Measurements from ENCODE around the gene ADH7.
A peak's percentile ranks its signal among the peaks of the same experiment; 100 is the strongest.
"Not testable (repeated sequence)": the region's sequence is repeated elsewhere in the genome, so short reads cannot be mapped to it uniquely, and the experiment has no call there.

Gene ADH7

DNA sequence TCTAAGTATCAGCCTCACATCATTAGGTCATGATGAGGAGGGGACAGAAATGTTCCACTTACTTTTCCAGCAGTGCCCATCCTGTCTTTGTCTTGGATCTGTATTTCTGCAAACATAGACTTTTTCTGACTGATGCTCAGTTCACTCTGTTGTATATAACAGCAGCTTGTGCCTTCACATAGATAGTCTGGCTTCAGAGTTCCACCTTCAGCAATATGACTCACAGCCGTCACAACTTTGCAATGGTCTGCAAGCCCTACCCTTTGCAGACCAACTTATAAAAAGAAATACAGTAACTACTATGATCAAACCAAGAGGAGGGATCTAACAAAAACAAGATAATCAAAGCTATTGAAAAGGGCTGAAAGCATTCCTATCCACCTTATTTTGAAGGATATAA lies at the start of gene ADH7:
TSS of gene ADH7 (minus strand) at position 189 of the 400 bp plus-strand sequence. CDS start at position 80, 109 bp downstream.
- no peak for DNase-seq

DNA sequence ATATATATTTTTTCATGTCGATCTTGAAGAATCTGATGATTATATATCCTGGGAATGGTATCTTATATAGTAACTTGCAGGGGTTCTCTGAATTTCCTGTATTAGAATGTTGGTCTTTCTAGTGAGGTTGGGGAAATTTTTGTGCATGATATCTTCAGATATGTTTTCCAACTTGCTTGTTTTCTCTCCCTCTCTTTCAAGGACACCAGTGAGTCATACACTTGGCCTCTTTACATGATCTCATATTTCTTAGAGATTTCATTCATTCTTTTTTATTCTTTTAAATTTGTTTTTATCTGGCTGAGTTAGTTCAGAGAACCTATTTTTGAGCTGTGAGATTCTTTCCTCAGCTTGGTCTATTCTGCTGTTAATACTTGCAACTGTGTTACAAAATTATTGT lies 48.5 kb upstream of the ADH7 start:
- no peak for DNase-seq

DNA sequence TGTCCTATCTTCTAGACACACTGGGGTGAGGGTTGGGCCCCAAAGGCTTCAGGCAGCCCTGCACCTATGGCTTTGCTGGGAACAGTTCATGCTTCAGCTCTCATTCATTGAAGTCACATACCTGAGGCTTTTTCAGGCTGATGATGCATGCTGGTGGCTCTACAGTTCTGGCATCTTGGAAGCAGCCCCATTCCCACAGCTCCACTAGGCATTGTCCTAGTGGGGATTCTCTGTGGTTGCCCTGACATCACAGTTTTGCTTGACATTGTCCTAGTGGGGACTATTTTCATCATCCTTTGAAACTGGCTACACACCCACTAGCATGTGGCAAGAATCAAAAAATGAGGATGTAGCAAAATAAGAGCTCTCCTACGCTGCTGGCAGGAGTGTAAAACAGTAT lies 38.0 kb upstream of the ADH7 start:
- DNase-seq = no peak

DNA sequence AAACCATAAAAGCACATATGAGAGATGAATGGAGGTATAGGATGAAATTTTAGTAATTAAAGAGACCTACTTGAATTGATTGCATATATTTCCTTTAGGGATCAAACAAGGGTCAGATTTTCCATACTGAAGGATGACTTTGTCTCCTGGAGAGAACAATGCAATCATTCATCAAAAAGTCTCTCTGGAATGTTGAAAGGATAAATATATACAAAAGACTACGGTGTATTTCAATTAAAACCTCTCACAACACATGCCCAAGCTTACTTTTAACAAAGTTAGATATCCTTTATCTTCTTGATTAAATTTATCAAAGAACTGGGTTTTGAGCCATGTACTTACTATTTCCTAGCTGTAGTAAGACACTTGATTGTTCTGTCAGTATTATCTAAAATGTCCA lies 36.8 kb upstream of the ADH7 start:
- no peak for DNase-seq

DNA sequence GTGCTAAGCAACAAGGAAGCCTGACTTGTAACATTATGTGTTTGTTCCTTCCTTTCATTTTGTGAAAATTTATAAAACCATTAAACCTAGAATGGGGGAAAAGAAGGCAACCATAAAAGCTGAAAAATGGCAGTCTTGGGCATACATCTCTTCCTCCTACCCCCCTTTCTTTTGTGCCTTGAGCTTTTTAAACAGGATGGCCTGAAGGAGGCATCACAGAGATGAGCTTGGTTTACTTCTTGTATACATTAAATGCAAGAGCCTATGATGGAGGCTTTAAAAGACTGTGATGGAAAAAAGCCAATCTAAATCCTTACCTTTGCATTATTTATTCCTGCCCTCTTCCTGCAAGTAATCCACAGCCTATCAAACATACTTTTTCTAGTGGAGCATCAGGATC lies 36.2 kb upstream of the ADH7 start:
- DNase-seq = no peak

DNA sequence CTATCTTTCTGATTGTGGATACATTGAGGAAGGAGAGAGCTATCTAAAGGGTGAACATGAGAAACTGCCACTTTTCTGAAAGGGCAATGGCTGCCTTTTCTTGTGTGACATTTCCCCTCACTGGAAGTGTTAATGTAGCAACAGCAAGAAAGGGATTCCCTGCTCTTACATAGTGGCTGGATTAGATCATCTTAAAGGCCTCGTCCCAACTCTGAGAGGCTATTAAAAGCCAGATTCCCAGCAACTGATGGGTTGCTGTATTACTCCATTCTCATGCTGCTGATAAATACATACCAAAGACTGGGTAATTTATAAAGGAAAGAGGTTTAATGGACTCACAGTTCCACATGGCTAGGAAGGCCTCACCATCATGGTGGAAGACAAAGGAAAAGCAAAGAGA lies 33.7 kb upstream of the ADH7 start:
- no peak for DNase-seq

DNA sequence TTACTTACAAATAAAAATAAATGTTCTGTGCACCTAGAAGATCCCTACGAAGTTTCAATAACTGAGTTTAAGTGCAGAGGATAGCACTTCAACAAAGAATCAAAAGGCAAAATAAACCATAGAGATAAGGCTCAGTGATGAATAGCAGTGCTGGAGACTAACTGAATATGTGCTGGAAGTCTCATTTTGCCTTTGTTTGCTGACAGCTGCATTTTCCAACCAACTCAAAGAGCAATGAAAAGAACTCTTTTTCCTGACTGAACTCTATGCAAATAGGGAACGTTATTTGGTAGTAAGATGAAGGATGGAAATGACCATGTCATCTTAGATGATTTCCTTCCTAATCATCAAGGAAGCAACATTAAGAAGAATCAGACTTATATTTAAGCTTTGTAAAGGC lies 32.7 kb upstream of the ADH7 start:
- no peak for DNase-seq

DNA sequence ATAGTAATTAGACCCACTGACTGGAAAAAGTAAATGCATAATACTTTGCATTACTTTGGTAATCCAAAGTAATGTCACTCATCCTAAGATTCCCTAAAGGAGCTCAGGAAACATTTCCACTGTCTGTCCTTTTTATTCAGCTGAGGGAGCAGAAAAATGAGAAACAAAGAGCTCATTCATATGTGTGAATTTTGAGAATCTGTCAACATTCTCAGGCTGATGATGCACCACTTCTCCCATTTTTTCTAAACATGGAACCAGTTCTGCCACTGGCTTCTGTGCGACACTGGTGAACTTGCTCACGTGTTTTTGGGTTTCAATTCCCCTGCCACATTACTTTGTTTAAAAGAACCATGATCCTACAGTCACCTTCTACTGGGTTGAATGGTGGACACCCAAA lies 28.4 kb upstream of the ADH7 start:
- DNase-seq = no peak

DNA sequence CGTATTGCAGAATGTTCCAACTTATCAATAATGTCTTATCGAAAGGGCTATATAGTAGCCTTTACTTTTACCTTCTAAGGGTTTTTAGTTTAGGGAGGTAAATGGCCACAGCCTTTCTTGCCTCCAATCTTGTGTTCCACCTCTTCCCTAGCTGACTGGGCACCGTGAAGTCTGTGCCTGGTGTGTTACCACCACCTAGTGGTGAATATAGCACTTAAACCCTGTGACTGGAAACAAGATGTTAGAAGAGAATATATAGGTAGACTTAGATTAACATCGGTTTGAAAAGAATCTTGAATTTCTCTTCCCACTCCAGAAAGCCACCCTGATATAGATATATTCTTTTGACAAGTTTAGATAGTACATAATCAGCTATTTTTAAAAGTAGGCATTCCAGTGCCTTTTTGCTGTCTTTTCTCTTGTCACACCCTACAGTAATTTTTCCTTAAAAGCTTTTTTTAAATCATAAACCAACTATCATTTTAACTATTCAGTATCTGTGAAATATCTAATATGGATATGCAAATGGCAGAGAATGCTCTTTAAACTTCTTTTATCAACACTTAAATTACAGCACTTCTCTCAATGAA lies 27.8 kb upstream of the ADH7 start:
- peak; percentile 33 for DNase-seq

DNA sequence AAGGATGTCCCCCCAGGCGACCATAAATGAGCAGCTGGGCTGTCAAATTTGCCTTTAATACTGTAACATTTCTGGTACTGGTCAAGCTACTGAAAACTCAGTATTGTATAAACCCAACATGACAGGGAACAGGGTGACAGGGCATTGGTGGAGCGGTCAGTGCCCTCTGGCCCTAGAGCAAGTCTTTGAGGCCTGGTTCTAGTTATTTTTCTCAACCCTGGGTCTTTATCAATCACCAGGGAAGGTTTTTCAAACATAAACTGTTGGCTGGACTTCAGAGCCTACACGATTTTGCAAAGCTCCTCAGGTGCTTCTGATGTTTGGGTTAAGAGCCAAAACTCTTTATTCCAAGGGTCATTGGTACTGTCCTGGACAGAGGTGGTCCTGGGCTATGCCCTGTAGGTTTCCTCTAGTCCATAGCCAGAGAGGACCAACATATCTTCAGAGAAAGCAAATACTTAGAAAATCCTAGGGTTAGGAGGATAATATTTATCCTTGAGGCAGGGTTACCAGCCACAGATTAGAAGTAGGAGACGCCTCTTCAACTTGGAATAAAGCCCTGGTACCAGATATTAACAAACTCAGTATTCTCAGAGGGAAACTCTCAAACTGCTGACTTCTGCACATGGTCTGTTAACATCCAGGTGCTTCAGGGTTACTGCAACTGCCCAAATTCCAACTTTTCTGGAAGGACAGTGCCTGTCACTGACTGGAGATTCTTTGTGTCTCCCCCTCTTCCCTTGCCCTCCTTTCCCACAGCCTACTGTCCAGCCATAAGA lies 26.7 kb upstream of the ADH7 start:
- DNase-seq = no peak

DNA sequence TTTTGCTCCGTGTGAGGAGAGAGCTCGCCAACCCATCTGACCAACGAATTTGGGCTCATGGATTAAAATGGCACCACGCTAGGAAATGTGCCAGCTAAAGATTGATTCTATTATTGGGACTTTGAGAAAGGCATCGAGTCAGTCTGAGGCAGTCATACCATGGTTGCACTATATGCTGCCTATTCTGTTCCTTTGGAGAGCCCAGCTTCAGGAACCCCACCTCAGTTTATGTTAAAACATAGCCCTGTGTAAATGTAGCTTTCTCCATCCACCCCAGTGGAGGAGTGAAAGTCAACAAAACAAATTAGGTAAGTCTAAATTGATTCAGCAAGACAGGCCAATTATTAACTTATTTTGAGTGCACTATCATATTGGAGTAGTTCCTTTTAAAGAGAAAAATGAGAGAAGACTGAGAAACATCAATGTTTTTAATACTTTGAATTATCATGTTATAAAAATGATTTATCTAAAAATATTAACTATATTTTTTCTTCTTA lies 24.5 kb upstream of the ADH7 start:
- no peak for DNase-seq

DNA sequence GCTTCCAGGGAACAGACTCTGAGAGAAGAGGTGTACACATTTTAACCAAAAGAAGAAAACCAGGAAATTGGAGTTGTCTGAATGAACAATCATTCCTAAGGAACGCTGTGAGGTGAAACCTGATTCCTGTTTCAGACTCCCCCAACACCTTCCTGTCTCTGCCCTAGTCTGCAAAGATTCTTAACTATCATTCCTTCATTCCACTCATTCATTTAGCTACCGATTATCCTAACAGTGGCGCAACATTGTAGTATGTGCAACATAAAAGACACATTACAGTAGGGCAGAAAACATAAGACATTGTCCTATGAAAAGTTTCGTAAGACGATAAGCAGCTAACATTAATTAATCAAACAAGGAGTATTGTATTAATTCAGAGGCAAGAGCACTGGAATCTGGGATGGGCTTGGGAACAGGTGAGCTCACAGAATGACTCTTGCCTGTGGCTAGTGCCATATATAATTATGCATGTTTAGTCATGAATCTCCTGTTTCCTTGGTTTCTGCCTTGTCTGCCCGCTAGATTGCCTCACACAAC lies 23.8 kb upstream of the ADH7 start:
- DNase-seq = no peak

DNA sequence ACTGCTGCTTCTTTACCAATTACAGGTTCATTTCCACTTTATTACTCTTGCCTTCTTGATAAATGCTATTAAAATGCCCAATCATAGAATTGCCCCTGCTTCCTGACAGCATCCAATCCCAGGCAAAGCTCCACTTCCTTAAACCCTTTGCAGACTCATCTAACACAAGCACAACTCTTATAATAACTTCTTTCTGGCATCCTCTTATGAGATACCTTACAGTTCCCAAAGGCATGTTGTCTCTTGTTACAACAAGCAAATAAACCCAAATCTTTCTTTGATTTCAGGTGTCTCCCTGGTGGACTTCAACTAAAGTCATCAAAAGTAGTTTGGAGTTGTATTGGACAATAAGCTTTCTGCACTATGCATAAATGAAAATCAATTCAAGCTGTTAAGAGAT lies 22.5 kb upstream of the ADH7 start:
- no peak for DNase-seq

DNA sequence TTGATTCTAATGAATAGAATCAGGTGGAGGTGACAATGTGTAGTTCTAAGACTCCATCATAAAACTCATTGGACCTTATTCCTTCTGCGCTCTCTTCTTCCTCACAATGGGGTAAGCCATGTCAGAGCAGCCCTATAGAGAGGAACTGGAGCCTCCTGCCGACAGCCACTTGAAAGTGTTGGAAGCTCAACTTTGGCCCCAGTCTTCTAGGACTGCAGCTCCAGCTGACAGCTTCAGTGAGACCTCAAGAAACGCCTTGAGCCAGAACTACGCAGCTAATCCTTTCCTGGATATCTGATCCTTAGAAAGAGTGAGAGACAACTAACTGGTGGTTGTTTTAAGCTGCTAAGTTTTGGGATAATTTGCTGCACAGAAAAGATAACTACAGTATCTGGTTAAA lies 22.1 kb upstream of the ADH7 start:
- no peak for DNase-seq

DNA sequence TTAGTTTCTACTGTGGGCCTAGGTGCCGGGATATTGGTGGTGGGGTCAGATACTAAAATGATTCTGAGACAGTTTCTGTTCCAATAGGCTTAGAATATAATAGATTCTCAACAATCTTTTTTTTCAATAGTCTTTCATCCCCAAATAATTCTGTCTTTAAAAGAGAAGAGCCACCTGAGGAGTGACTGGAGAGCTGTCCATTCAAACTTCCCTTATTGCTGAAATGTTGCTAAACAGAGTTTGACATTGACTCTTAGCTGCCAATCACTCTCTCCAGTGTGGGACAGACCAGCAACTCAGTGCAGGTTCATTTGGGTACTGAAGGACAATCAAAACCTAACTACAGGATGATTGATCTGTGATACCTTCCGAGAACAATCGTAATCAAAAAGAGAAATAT lies 12.4 kb upstream of the ADH7 start:
- DNase-seq = no peak

DNA sequence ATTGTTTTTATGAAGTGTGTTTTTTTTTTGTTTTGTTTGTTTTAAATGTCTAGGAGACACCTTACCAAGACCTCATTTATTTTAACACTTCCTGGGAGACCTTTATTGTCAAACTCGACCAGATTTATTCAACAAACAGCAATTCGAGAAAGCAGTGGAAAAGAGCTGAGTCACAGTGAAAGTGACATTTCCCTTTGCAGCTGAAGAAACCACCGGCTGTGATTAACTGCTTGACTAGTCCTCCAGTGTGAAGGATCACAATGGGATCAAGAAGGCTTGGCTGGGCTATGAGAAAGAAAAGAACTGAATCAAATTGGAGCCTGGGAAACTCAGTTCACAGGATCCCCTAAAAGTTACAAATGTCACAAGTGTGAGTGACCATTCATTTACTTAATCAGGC lies 11.9 kb upstream of the ADH7 start:
- DNase-seq = no peak

DNA sequence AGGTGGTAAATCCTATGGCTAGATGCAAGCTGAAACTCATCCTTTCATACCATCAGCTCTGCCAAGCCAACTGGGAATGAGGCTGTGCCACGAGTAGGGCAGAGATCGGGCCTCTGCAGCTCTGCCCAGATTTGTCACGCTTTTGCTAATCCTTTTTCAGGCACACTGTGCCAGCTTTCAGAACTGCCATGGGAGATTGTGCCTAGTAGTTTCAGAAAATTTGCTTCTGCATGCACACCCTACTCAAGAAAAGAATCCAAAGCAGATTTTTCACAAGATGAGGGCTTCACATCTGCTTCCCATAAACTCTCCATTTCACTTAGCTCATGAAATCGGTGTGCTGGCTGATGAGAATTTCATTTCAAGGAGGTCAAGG lies 3.3 kb upstream of the ADH7 start:
- DNase-seq = no peak

DNA sequence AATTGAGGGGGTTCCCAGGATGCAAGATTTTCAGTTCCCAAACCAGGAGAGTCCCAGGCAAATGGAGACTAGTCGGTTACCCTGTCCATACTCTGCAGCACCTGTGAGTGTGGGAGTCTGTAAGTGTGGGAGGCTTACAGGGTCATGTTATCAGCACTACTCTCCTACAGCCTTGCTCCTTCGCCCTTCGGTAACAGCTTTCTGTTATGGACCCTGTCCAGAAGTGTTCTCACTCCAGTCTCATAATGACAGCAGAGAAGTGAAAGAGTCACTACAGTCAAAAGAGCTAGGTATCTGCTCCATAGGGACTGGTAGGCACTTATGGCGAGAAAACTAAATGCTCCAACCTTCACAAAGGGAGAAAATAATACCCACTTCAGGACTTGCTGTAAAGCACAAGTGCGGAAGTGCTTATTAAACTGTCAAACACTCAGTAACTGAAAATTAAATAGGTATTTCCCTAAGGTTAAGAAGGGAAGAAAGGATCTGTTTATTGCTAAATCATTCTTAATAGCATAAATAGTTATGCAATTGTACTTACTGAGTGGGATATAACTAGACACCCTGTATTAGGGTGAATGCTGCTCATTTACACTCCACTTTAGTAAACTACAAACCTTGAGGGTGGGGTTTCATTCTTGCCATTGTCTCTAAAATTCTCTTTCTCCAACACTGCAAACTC lies 2.7 kb upstream of the ADH7 start:
- DNase-seq = no peak

DNA sequence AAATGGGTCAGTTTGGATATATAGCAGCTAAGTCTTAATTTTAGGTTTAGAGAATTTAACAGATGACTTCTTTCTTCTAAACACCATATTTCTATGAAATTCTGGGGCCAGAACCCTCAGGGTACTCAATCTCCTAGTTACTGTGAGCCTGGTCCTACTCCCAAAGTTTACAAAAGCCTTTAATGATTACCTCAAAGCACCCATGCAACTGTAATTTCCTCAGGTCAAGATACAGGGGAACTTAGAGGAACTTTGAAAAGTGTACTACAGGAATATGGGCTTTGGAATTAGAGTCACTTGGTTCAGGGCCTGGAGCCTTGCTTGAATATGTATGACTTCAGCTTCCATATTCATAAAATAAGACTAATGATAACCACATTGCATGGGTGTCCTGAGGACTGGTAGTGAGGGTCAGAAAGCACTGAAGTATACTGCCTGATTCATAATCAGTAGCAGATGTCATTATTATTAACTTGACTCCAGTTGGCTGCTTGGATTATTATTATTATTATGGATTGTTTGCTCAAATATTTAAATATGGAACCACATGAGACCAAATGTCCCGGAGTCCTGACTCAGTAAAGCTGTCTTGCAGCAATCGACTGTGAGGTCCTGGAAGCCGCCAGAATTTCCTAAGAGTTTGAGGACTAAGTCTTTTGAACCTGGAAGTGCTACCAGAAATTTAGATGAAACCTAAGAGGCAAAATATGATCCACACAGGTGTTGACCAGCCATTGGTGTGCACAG lies 2.0 kb upstream of the ADH7 start:
- DNase-seq = no peak

DNA sequence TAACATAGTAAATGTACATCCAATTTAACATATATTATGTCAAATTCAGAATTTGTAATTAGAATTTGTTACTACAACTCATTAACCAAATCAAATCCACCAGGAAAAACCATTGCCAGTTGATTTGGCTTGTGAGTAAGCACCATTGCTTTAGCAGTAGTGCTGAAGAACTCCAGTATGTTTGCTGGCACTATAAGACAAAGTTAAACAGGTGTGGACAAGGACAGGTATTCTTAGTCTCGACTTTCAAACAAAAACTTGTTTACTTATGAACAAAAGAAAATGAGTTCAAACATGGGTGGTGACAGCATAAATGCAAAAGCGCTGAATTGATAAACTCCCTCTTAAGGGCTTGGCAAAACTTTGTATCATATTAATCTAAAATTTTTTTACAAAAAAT lies 1.3 kb upstream of the ADH7 start:
- no peak for DNase-seq

DNA sequence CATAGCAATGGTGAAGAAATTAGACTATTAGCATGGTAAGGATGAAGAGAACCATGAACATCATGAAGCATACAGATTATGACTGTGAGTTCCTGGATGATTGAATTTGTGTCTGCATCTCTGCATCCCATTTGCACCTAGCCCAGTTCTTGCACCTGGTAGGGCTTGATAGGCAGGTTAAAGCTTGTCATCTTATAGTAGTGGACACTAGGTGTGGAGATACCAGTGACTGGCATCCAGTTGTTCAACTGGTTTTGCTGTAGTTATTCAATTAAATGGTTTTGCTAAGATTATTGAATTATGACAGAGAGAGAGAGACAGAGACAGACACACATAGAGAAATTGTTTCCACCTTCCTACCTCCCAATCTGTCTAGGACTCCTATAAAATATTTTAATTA lies 5.0 kb downstream of the ADH7 start:
- DNase-seq = no peak

DNA sequence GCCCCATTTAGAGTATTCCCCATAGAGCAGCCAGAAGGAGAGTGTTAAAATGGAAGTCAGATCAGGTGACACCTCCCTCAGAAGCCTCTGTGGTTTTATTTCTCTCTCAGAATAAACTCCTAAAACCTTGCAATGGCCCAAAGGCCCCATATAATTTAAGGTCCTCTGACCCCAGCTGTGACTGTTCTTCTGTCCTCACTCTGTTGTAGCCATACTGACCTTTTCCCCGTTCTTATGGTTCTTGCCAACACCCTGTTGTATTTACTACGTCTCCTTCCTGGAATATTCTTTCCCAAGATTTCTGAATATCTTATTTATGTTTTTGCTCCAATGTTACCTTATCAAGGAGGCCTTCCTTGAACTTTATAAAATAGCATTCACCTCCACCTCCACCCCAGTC lies 18.0 kb downstream of the ADH7 start:
- no peak for DNase-seq

DNA sequence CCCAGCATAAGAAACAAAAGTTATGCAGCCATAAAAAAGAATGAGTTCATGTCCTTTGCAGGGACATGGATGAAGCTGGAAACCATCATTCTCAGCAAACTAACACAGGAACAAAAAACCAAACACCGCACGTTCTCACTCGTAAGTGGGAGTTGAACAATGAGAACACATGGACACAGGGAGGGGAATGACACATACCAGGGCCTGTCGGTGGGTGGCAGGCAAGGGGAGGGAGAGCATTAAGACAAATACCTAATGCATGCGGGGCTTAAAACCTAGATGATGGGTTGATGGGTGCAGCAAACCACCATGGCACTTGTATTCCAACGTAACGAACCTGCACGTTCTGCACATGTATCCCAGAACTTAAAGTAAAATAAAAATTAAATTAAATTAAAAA lies 19.4 kb downstream of the ADH7 start:
- DNase-seq = not testable (repeated sequence)
